A172 (cell line): ENCODE measurements around the gene SLC9A9. TPM values are rescaled to one million over a fixed set of nuclear protein-coding genes. Genes with fewer than 3 reads are reported as not detected.
"Not testable (repeated sequence)": the region's sequence is repeated elsewhere in the genome, so short reads cannot be mapped to it uniquely, and the experiment has no call there.

Source experiments
- DNase-seq: peaks from one replicate; pipeline ENCODE4 v3.0.0-alpha.2; 2015; ENCODE audit warnings: low spot score
- total RNA-seq: library from RNA; depleted of rRNA; stranded (reverse); fragments of >200 nt; shearing (Covaris generic); gene quantifications from 2 replicates; pipeline ENCODE4 v1.2.3, GENCODE V29; 2014

SLC9A9 gene
- total RNA-seq, 1 experiment from 2014 or later, result 1.8 TPM

DNA sequence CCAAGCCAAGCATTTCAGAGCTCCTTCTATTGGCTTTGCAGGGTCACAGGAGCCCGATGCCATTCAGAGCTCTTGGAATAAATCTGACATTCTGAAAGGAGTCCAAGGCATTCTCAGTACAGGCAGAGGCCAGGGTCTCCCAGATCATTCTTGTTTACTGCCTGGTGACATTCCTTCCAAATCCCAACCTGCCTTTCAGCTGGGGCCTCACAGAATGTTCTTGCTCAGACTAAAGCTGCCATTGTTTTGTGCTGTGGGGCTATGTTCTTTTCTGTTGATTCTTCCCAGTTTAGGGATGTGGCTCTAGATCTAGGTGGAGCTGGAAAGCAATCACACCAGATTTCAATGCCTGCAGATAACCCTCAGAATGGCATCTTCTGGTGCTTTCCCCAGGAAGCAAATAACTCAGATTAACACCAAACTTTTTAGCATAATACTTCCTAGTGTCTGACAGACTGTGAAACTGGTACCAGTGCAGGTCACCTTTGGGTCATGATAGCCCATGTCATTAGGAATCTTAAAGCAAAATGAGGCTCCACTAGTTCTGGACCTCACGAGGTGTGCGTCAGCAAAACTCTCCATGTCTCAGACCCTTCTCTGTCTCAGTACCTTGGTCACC is 561.8 kb downstream of the SLC9A9 start:
- no peak for DNase-seq

DNA sequence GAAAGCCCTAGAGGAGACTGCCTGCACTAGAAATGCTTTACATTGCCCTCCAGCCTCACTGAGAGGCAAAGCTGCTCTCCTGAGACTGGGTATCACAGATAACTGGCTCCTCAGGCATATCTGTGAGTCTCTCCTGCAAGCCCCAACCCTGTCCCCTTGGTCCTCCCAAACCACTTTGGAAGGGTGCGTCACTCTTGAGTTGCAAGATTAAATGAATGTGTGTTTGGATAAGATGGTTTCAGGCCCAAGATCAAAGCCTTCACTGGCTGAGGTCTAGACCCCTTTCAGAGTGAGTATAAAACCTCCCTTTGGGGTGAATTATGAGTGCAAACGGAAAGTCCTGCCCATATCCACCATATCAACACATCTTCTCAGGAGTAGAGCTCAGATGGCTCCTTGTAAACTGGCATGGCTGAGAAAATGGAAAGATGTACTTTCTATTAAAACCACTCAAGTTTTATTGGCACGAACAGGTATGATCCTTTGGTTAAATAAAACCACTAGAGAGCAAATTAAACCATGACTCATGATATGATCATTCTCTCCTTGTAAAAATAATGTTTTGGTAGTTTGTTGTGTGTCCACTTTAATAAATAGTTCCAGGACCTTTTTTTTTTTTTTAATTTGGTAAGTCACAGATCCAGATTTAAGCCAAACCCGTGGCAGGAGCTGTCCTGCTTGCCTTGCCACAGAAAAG is 564.7 kb downstream of the SLC9A9 start:
- peak; percentile 73 for DNase-seq

DNA sequence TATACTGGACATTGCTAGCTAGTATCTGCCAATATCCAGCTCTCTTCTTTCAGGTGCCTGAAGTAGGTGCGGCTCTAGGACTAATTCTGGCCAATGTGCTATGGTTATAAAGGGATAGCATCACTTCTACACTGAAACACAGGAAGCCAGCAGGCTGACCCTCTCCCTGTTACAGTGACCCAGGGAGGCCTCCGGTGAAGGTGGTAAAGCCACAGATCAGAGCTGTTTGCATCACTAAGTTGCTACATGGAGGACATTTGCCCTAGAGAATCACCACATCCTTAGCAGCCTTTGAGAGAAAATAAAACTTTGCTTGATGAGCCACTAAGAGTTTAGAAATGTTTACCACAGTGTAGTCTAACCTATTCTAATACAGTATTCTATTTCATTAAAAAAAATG is 567.3 kb downstream of the SLC9A9 start:
- DNase-seq, result no peak

DNA sequence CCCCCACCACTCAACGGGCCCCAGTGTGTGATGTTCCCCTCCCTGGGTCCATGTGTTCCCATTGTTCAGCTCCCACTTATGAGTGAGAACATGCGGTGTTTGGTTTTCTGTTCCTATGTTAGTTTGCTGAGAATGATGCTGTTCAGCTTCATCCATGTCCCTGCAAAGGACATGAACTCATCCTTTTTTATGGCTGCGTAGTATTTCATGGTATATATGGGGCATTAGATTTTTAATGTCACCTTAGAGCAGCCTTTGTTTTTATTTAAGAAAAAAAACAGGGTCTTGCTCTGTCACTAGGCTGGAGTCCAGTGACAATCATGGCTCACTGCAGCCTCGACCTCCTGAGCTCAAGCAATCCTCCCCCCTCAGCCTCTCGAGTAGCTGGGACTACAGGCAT is 568.7 kb downstream of the SLC9A9 start:
- not testable (repeated sequence) for DNase-seq

DNA sequence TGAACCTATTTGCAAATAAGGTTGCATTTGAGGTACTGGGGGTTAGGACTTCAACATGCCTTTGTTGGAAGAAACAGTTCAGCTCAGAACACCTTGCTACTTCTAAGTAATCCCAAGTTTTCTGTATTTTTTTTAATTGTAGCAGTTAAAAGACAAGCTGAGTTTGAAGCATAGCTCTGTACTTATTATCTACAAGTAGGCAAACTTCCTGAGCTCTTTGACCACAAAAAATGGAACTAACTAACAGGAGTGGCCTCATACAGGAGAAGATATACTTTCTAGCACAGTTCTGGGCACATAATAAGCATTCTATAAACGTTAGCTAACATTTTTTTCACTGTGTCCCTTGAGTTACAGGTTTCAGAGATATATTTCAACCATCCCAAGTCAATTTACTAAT is 569.5 kb downstream of the SLC9A9 start:
- no peak for DNase-seq

DNA sequence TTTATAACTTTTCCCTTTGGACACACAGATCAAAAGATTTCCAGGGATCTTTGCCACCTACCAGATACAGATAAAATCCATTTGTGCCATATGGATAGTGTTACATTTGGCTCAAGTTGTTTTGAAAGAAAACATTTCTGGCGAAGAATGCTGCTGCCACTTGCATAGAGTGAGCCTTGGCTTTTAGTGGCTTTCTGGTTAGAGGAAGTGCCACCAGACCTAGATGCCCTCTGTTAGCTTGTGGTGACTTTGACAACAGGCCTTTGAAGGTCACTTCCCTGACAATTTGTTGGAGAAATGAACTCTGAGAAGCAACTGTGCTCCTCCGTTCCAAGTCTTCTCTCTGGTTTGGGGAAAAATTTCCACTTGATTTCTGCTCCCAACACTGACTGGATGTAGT is 570.7 kb downstream of the SLC9A9 start:
- no peak for DNase-seq

DNA sequence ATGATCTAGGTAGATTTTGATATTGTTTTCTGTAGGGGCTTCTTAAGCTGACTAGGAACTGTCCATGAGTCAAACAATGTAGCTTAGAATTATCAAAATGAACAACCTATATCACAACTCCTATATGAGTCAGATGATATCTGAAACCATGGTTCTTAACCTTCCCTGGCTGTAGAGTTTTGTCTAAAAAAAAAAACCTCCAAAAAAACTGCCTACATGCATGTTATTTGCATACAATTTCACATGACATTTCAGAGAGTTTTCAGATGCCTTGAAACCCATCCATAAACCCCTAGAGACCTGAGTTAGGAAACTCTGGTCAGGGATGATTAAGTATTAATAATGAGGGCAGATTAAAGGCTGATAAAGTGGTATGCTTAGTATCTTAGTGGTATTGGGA is 571.7 kb downstream of the SLC9A9 start:
- DNase-seq, result no peak

DNA sequence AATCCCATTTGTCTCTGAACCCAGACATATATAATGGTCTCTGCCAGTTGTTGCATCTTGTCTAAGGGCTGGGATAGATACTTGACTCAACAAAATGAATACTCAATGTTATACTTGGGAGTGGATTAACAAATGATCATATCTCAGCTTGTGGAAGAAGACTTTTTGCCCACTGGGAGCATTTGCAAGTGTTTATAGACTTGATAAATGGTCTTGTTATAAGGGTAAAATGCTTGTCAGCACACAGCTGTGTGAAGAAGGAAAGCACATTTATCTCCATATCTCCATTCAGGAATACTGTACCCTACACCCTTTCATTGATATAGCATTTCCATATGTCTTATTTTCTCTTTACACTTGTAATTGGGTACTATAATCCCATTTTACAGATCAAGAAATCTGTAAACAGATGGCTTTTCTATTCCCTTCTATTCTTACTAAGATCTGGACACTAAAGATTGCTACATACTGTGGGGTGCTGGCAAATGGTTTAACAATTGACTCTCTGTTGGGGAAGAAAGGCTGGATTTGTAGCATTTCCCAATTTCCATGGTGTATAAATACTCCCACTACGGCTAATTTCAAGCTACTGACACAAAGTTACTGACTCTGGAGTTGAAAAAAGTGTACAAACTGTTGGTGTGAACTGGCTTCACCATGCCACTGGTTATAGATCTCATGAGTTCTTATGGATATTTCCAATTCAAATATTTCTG is 574.1 kb downstream of the SLC9A9 start:
- no peak for DNase-seq

DNA sequence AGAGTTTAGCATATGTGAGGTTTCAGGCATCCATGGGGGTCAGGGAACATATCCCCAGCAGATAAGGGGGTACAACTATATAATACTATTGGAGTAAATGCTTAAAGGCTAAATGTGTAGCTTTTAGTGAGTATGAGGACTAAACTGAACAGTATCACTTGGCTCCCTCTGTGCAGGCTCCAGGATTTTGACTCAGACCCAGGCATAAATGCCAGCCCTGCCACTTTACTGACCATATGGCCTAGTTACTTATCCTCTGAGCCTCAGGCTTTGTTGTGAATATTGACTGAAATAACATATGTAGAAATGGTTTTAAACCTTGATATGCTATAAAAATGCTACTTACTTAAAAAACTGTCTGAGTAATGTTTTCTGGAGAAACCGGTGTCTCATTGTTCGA is 577.1 kb downstream of the SLC9A9 start:
- no peak for DNase-seq

DNA sequence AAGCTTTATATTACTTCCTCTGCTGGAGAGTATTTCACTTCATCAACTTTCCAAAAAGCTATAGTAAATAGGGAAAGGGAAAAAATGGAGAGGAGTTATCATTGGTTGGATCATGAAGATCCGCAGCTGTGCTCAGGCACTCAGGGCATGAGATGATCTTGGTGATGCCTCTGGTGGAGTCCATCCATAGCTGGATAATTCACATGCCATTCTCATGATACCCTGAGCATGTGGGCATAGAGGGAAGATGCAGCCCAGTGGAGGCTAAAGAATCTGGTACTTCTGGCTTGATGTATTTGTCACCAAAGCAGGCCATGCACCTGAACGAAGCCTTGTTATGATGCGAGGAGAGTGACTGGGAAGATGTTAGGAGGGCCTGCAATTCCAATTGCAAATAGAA is 578.5 kb downstream of the SLC9A9 start:
- DNase-seq, result no peak

DNA sequence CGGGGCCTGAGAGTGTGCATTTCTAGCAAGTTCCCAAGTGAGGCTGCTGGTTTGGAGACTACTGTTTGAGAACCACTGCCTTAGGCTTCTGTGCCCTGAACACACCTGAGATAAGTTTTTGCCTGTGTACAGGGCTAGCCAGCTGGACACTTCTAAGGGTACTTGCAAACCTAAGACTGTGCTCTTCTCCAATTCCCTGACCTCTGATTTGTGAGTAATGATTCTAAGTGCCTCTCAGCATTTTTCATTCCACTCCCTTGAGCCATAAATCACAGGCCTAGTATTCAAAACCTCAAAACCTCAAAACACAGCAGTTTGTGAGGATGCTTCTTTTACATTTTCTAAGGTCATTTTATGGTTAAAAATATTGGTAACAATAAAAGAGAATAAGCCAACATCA is 580.3 kb downstream of the SLC9A9 start:
- DNase-seq, result peak; percentile 43

DNA sequence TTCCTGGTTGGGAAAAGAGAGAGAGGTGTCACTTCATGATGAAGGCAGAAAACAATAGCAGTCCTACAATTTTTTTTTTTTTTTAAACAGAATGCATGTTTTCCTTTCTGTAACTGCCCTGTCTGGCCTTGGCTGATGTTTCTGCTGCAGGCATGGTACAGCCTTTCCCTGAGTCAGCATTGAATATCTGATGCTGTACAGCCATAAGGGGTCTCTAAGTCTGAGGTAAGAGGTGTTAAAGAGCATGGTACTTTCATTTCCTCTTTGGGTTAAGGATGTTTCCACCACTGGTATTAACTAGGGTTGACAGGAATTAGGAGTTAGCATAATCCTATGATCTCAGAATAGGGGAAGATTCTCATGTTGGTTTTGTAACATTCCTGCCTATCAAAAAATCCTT is 581.3 kb downstream of the SLC9A9 start:
- no peak for DNase-seq

DNA sequence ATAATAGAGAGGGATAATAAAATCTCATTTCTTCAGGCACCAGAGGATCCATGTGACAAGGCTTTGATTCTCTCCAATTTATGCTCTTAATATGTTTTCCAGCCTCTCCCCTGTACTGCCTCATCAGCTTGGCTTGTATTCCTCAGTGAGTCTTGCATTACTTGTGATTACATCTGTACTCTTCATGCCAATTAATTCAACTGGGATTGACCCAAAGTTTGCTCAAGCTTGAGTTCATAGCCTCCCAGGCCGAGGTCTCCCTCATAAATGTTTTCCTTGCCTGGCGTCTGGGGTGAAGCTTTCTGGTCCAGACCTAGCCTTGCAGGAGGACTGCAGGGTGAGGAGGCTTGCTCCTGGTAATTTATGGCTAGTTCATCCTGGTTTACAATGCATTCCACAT is 581.8 kb downstream of the SLC9A9 start:
- DNase-seq, result no peak

DNA sequence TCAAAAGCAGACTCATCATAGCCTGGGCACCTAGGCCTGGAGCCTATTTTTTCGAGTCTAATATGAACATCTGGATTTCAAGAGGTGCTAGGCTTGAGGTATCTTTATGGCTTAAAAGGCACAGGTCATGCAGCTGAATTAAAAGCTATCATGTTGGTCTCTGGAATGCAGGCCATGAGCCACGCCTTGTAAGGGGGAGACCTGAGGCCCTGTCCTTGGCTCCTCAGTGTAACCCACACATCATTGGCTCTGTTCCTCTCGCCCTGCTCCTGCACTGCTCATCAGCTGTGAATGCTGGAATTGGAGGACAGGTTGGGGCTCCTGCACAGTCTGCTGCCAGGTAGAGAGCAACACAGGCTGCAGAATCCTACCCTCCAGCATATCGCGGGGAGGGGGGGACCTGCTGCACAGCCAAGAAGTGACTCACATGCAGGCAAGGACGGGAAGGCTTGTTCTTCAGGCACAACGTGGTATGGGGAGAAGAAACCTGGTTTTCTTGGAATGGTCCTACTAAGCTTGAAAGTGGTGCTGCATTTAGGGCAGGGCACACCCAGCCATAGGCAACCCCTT is 582.7 kb downstream of the SLC9A9 start:
- DNase-seq, result peak; percentile 67

DNA sequence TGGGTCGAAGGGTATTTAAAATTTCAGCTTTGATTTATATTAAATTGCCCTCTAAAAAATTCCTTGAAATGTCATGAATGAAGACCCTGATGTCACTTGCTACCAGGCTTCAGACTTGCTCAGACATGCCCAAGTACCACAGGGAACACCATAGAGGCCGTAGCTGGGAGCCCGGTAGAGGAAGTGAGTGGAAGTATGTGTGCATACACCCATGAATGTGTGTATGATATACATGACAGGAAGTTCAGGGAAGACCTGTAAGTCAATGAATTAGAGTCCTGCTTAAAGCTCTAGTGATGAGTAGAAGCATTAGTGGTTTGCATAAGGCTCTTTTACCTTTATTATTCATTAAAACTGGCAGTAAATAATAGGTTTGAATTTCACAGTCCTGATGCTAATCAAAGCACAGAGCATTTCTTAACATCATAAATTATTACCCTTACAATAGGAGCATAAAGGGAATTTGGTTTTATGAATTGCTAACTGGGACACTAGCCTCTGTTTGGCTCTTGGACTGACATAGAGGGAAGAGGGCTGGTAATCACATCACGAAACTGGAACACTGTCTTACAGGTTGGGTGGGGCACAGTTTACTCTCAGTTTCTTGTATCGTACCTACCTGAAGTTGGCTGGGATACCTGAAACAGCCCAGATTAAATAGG is 584.3 kb downstream of the SLC9A9 start:
- DNase-seq, result no peak

DNA sequence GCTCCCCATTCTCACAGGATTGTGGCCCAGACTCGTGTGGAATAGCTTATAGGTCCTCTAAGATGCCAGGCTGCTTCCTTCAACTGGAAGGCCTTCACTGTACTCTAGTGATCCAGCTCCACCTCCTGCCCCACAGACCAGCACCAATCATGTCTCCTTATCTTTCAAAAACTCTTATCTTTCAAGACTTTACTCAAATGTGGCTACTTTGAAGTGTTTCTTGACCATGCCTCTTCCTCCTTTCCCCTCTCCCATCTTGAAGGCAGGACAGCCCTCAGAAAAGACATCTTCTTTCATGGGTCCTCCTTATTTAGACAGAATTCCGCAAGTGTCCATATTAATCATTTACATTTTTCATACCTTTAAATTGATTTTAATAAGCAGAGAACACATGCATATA is 586.4 kb downstream of the SLC9A9 start:
- no peak for DNase-seq

DNA sequence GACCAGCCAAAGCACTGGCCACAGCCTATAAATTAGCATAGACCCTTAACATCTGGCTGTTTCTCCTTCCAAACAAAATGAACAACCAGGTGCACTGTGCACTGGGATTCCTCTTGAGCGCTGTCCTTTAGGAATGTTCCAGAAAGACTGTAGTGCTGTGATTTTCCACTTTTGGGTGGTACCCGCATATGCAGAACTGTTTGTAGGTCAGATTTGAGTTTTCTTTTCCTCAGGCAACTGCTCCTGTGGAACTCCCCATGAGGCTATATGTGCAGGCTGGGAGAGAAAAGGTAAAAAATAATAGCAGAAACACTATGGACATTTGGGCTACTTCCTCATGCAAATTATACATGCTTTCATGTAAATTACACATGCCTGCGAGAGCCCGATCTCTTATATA is 589.6 kb downstream of the SLC9A9 start:
- DNase-seq, result no peak

DNA sequence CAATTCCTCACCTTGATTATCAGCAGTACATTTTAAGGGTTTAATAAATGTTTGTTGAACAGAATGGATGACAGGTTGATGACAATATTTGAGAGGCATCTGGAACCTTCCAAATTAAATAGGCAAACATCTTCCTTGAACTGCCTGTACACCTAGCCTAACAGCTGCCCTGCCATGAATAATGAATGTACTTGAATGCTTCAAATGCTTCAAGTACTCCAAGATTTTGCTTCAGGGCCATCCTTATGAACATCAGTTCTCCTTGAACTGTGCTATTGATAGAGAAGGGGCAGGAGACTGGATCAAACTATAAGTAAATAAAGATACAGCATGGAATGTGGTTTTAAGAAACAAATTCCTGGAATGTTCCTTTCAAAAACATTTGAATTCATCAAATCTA is 591.9 kb downstream of the SLC9A9 start:
- DNase-seq, result no peak

DNA sequence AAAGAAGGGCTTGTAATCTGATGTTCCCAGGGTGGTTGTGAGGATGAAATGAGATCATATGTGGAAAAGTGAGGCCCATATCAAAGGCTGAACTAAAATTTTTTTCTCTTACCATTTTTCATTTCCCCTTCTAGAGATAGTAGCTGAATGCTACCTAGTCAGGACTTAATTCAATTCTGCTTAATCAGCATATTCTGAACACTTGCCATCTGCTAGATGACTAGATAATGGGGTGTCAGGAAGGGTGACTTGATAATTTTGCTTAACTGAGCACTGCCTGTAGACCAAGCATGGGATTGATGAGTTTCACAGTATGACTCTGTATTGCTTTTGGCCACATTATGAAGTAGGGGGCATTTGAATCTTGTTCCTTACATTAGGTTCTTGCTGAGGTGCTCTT is 592.5 kb downstream of the SLC9A9 start:
- DNase-seq, result no peak

DNA sequence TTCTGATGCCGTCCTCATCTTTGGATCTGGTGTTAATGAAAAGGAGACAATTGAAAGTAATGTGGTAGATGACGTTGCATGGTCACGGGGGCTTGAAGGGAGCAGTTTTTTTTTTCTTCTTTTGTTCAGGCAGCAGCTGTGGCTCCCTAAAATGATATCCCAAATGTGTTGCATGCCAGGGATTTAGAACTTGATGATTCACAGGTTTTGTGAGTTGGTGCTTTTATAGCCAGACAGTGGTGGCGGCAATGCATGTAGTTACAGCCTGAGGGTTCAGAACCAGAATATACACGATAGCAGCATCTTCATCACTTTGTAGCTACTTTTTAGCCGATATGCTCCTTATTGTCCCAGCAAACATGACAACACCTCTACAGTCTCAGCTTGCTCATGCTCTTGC is 595.3 kb downstream of the SLC9A9 start:
- peak; percentile 11 for DNase-seq

DNA sequence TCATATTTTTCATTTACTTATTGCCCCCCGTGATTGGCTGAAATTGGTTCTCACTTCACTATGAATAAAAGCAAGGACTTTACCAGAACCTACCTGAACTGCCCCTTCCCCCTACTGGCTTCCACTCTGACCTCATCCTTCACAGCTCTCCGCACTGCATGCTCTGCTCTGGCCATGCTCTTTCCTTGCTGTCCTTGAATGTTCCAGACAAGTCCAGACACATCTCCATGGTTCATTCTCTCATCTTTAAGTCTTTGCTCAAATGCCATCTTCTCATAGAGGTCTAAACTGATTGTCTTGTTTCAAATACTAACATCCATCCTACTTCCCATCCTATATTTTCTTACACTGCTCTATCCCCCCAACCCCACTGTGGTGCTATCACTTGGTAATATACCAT is 599.3 kb downstream of the SLC9A9 start:
- no peak for DNase-seq

DNA sequence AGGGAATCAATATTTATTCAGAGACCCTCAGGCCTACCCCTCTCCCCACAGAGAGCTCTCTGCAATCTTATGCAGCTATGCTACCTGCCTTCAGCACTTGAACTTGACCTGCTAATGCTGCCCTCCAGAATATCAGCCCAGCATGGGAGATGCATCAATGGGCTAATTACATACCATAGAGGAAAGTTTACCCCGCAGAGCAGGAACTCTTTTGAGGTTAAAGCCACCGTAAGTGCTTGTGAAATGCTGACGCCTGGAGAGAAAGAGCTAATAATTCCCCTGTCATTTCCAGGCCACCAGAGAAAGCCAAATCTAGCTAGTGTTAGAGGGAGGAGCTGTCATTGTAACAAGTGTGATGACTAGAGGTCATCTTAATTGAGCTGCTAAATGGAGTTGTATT is 601.2 kb downstream of the SLC9A9 start:
- DNase-seq, result no peak
